ENCODE results near the gene DBT.

DBT gene

DNA sequence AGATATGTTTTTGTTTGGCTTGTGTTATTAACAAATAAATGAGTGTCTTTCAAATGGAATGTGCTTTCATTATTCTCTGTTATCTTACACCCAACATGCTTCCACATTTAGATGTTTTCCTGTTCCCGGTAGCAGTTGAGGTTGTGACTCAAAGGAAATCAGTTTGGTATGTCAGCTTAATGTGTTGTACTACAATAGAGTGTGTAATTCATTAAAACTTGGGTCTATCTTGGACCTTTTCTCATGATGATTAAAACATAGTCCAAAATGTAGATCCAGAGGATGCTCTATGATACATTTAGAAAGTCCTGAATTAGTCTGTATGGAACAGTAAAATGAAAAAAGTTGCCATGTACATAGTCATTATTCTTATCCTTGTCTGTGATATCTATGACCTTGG, 43.1 kb upstream of the DBT start:
- Histone ChIP-seq H3K27ac (replicated peaks) (no peak overlapping the region), H3K4me3 (replicated peaks; ENCODE audit: insufficient read depth, low read length) (no peak overlapping the region), H3K27me3 (ENCODE audit: insufficient read depth, poor library complexity, severe bottlenecking) (no peaks in the 10 kb centered on the region)
- DNase-seq (ENCODE audit: low read depth in 1 of 2, low spot score in 1 of 2): no peak
- TF ChIP-seq, protein P1, sequence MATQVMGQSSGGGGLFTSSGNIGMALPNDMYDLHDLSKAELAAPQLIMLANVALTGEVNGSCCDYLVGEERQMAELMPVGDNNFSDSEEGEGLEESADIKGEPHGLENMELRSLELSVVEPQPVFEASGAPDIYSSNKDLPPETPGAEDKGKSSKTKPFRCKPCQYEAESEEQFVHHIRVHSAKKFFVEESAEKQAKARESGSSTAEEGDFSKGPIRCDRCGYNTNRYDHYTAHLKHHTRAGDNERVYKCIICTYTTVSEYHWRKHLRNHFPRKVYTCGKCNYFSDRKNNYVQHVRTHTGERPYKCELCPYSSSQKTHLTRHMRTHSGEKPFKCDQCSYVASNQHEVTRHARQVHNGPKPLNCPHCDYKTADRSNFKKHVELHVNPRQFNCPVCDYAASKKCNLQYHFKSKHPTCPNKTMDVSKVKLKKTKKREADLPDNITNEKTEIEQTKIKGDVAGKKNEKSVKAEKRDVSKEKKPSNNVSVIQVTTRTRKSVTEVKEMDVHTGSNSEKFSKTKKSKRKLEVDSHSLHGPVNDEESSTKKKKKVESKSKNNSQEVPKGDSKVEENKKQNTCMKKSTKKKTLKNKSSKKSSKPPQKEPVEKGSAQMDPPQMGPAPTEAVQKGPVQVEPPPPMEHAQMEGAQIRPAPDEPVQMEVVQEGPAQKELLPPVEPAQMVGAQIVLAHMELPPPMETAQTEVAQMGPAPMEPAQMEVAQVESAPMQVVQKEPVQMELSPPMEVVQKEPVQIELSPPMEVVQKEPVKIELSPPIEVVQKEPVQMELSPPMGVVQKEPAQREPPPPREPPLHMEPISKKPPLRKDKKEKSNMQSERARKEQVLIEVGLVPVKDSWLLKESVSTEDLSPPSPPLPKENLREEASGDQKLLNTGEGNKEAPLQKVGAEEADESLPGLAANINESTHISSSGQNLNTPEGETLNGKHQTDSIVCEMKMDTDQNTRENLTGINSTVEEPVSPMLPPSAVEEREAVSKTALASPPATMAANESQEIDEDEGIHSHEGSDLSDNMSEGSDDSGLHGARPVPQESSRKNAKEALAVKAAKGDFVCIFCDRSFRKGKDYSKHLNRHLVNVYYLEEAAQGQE (IDR thresholded peaks at IDR 0.05; ENCODE audit: insufficient replicate concordance, low read depth): no peak
- TF ChIP-seq SPI1 (IDR thresholded peaks at IDR 0.05; ENCODE audit: borderline replicate concordance, low read depth) (no peak), POLR2AphosphoS5 (IDR thresholded peaks at IDR 0.05; ENCODE audit: low read depth) (no peak)

DNA sequence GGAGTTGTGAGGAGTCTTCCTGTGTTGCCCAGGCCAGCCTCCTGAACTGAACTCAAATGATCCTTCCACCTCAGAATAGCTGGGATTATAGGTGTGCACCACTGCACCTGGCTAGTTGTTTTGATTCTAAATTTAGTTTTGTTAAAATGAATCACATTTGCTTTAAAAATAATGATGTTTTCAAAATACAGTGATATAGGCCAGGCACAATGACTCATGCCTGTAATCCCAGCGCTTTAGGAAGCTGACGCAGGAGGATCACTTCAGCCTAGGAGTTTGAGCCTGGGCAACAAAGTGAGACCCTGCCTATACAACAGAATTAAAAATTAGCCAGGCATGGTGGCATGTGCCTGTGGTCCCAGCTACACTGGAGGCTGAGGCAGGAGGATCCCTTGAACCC, 40.7 kb upstream of the DBT start:
- no peak for TF ChIP-seq SPI1 (IDR thresholded peaks at IDR 0.05; ENCODE audit: borderline replicate concordance, low read depth)
- TF ChIP-seq POLR2AphosphoS5 (IDR thresholded peaks at IDR 0.05; ENCODE audit: low read depth): no peak
- TF ChIP-seq, protein P2, sequence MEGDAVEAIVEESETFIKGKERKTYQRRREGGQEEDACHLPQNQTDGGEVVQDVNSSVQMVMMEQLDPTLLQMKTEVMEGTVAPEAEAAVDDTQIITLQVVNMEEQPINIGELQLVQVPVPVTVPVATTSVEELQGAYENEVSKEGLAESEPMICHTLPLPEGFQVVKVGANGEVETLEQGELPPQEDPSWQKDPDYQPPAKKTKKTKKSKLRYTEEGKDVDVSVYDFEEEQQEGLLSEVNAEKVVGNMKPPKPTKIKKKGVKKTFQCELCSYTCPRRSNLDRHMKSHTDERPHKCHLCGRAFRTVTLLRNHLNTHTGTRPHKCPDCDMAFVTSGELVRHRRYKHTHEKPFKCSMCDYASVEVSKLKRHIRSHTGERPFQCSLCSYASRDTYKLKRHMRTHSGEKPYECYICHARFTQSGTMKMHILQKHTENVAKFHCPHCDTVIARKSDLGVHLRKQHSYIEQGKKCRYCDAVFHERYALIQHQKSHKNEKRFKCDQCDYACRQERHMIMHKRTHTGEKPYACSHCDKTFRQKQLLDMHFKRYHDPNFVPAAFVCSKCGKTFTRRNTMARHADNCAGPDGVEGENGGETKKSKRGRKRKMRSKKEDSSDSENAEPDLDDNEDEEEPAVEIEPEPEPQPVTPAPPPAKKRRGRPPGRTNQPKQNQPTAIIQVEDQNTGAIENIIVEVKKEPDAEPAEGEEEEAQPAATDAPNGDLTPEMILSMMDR (IDR thresholded peaks at IDR 0.05; ENCODE audit: insufficient read depth, low read length): no peak
- no peak for TF ChIP-seq GABPA (IDR thresholded peaks at IDR 0.05; ENCODE audit: low read depth)
- TF ChIP-seq, protein P1 (IDR thresholded peaks at IDR 0.05; ENCODE audit: insufficient replicate concordance, low read depth): no peak
- no peak overlapping the region for H3K4me3 ChIP-seq (replicated peaks; ENCODE audit: insufficient read depth, low read length)
- no peaks in the 10 kb centered on the region for H3K27me3 ChIP-seq (ENCODE audit: insufficient read depth, poor library complexity, severe bottlenecking)
- DNase-seq (ENCODE audit: low read depth in 1 of 2, low spot score in 1 of 2): no peak
- H3K27ac ChIP-seq (replicated peaks): no peak overlapping the region

DNA sequence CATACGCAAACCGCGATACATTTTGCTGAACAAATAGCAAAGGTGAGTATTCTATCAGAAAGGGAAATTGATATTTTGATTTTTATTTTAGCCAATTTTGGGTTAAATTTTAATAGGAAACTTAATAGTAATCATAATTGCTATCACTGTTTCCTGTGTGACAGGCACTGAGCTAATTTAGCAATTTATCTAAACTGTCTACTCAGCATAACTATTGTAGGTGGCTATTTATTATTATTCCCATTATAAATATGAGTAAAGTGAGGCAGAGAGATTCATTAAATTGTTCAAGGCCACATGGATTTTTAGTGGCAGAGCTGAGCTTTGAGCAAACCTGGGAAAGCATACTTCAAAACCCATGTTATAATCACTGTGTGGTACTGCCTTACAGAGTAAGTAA, 37.5 kb upstream of the DBT start:
- TF ChIP-seq GABPA (IDR thresholded peaks at IDR 0.05; ENCODE audit: low read depth) (no peak), SPI1 (IDR thresholded peaks at IDR 0.05; ENCODE audit: borderline replicate concordance, low read depth) (no peak), POLR2AphosphoS5 (IDR thresholded peaks at IDR 0.05; ENCODE audit: low read depth) (no peak)
- TF ChIP-seq, protein P1 (IDR thresholded peaks at IDR 0.05; ENCODE audit: insufficient replicate concordance, low read depth): no peak
- TF ChIP-seq, protein P2 (IDR thresholded peaks at IDR 0.05; ENCODE audit: insufficient read depth, low read length): no peak
- Histone ChIP-seq H3K4me3 (replicated peaks; ENCODE audit: insufficient read depth, low read length) (no peak overlapping the region), H3K27ac (replicated peaks) (no peak overlapping the region), H3K27me3 (ENCODE audit: insufficient read depth, poor library complexity, severe bottlenecking) (no peaks in the 10 kb centered on the region)
- no peak for DNase-seq (ENCODE audit: low read depth in 1 of 2, low spot score in 1 of 2)
